Right lobe of liver (tissue), 4 donors: Measurements from ENCODE around the gene TLL1.

Source experiments
- CTCF ChIP-seq, 4 donors: fragments of 200-600 bp in 3 of 4; fragments of 450-650 bp in 1 of 4; IDR thresholded peaks; one replicate each; pipeline versions ENCODE4 v1.5.1 to v1.8.0; 2016 to 2022; ENCODE audit warnings: antibody characterized with exemption in 4 of 4, mild to moderate bottlenecking in 2 of 4
- POLR2A ChIP-seq: fragments of 450-650 bp; IDR thresholded peaks from one replicate; pipeline ENCODE4 v1.6.1; 2017; ENCODE audit warnings: antibody characterized with exemption, mild to moderate bottlenecking
- donor health status: DM: no; HTN: no; CAD: no.
- donor health status: DM: no; HTN: no; CAD: no.
- donor health status: DM: no; HTN: yes; CAD: no.

GRCh38 chr4:166078955-166079354 lies 205.9 kb downstream of the TLL1 start:
- no peak for TF ChIP-seq CTCF (IDR thresholded peaks at IDR 0.05)
- TF ChIP-seq POLR2A, result no peak
